Activated CD4-positive, alpha-beta memory T cell treated with anti-CD3 and anti-CD28 coated beads for 36 hours (primary cell): Measurements from ENCODE around the gene KRTAP10-5. TPM values are rescaled to one million over a fixed set of nuclear protein-coding genes. Genes with fewer than 3 reads are reported as not detected.
"Not testable (repeated sequence)": the region's sequence is repeated elsewhere in the genome, so short reads cannot be mapped to it uniquely, and the experiment has no call there.

Experiments
- CTCF ChIA-PET: fragments of 350-600 bp; sonication (Branson Sonifier 250); formaldehyde crosslinking; loops from one replicate; lab custom pipeline; 2021; ENCODE audit warnings: antibody characterized with exemption, inconsistent platforms; lab: Charles Lee
- POLR2A ChIA-PET: fragments of 350-600 bp; sonication (Branson Sonifier 250); formaldehyde crosslinking; loops from one replicate; lab custom pipeline; 2021; ENCODE audit warnings: antibody characterized with exemption; lab: Charles Lee
- DNase-seq: peaks from one replicate; pipeline ENCODE4 v3.0.0-alpha.2; 2020
- H3K27ac Mint-ChIP-seq: one replicate; pipeline ENCODE4 v1.8.0; 2021; ENCODE audit warnings: mixed read lengths
- H3K27me3 Mint-ChIP-seq: one replicate; pipeline ENCODE4 v1.8.0; 2021; ENCODE audit warnings: mixed read lengths
- H3K36me3 Mint-ChIP-seq: one replicate; pipeline ENCODE4 v1.8.0; 2021; ENCODE audit warnings: mixed read lengths
- H3K4me1 Mint-ChIP-seq: one replicate; pipeline ENCODE4 v1.8.0; 2021; ENCODE audit warnings: low read depth, mixed read lengths
- H3K4me3 Mint-ChIP-seq: one replicate; pipeline ENCODE4 v1.8.0; 2021; ENCODE audit warnings: mild to moderate bottlenecking, mixed read lengths
- H3K9me3 Mint-ChIP-seq: one replicate; pipeline ENCODE4 v1.8.0; 2021; ENCODE audit warnings: mixed read lengths
- intact Hi-C: fragments of 100-400 bp; cut with micrococcal nuclease; formaldehyde crosslinking; loops from one replicate; pipeline ENCODE4 v1.15.1; 2023
- total RNA-seq, 2 experiments: library from RNA; stranded (reverse); gene quantifications; one replicate each; pipeline ENCODE4 v1.2.3, GENCODE V29; 2021

Gene KRTAP10-5
- total RNA-seq: not detected

DNA sequence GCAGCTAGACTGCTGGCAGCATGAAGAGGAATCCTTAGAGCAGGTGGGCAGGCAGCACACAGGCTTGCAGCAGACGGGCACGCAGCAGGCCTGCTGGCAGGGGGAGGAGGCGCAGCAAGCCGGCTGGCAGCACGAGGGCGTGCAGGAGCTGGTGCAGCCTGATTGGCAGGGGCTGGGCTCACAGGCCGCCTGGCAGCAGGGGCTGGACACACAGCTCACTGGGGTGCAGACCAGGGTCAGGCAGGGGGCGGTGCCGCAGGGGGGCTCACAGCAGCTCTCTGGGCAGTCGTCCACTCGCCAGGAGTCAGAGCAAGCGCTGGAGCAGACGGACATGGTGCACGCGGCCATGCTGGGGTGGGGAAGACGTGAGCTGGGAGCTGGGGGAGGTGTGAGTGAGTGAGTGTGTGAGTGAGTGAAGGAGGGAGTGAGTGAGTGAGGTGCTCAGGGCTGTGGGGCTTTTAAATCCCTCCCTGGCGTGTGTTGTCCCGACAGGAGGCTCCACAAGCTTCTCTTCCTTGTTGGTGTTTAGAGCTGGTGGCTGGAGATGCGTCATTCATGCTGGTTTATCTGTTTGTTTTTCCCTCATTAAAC lies at the start of gene KRTAP10-5:
Gene KRTAP10-5 (minus strand): TSS at position 374 of the 591 bp plus-strand sequence. CDS start 26 bp downstream, at position 348.
- H3K4me3 Mint-ChIP-seq, H3K36me3 Mint-ChIP-seq, H3K27me3 Mint-ChIP-seq, POLR2A ChIA-PET, DNase-seq, H3K27ac Mint-ChIP-seq: not testable (repeated sequence)
- CTCF ChIA-PET: interaction anchor here (1.2 kb wide), 1 partner anchor 213 kb away, joined by 3 read pairs; no protein-coding TSS in a partner anchor
- H3K9me3 Mint-ChIP-seq: peaks cover 33% of the 10 kb centered on the region
- intact Hi-C loops: loop anchor here (10.0 kb wide), 1 partner anchor 74 kb away; the partner anchor contains the start of genes KRTAP12-3 and KRTAP12-4
- H3K4me1 Mint-ChIP-seq: peaks cover 15% of the 10 kb centered on the region

- H3K4me3 Mint-ChIP-seq: no peak overlapping the region
- DNase-seq: no peak
- peaks cover 17% of the 10 kb centered on the region for H3K36me3 Mint-ChIP-seq
- peaks cover 46% of the 10 kb centered on the region for H3K9me3 Mint-ChIP-seq
- CTCF ChIA-PET: no interaction called here
- intact Hi-C loops: no loop called here
- POLR2A ChIA-PET: no interaction called here
- H3K27me3 Mint-ChIP-seq: no peaks in the 10 kb centered on the region
- H3K27ac Mint-ChIP-seq: no peak overlapping the region
- peaks cover 18% of the 10 kb centered on the region for H3K4me1 Mint-ChIP-seq
Measured at GRCh38 chr21:44628707-44629391, 48.4 kb upstream of the KRTAP10-5 start.

DNA sequence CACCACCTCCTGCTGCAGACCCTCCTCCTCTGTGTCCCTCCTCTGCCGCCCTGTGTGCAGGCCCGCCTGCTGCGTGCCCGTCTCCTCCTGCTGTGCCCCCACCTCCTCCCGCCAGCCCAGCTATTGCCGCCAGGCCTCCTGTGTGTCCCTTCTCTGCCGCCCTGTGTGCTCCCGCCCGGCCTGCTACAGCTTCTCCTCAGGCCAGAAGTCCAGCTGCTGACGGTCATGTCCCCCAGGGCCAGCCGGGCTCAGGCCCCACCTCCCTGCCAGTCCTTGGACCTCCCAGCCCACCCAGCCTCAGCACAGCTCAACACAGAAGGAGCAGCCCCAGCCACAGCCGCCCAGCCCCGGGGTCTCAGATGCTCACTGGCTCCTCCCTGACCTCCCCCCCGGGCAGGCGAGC lies 47.4 kb upstream of the KRTAP10-5 start:
- H3K4me1 Mint-ChIP-seq: peaks cover 18% of the 10 kb centered on the region
- H3K9me3 Mint-ChIP-seq: peaks cover 47% of the 10 kb centered on the region
- CTCF ChIA-PET, H3K27ac Mint-ChIP-seq, H3K4me3 Mint-ChIP-seq, intact Hi-C loops, DNase-seq, POLR2A ChIA-PET, H3K27me3 Mint-ChIP-seq: not testable (repeated sequence)
- H3K36me3 Mint-ChIP-seq: peaks cover 21% of the 10 kb centered on the region

DNA sequence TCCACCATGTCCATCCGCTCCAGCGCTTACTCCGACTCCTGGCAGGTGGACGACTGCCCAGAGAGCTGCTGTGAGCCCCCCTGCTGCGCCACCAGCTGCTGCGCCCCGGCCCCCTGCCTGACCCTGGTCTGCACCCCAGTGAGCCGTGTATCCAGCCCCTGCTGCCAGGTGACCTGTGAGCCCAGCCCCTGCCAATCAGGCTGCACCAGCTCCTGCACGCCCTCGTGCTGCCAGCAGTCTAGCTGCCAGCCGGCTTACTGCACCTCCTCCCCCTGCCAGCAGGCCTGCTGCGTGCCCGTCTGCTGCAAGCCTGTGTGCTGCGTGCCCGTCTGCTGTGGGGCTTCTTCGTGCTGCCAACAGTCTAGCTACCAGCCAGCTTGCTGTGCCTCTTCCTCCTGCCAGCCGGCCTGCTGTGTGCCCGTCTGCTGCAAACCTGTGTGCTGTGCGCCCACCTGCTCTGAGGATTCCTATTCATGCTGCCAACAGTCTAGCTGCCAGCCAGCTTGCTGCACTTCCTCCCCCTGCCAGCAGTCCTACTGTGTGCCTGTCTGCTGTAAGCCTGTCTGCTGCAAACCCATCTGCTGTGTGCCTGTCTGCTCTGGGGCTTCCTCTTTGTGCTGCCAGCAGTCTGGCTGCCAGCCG lies 46.9 kb upstream of the KRTAP10-5 start:
- H3K9me3 Mint-ChIP-seq: peaks cover 44% of the 10 kb centered on the region
- DNase-seq, POLR2A ChIA-PET, CTCF ChIA-PET, H3K27me3 Mint-ChIP-seq, intact Hi-C loops, H3K4me3 Mint-ChIP-seq, H3K27ac Mint-ChIP-seq: not testable (repeated sequence)
- peaks cover 21% of the 10 kb centered on the region for H3K36me3 Mint-ChIP-seq
- peaks cover 18% of the 10 kb centered on the region for H3K4me1 Mint-ChIP-seq

- DNase-seq: no peak
- Mint-ChIP-seq H3K4me1 (peaks cover 18% of the 10 kb centered on the region), H3K4me3 (no peak within 1 kb of the TSS), H3K9me3 (peaks cover 38% of the 10 kb centered on the region), H3K36me3 (peaks cover 16% of the 10 kb centered on the region), H3K27me3 (no peaks in the 10 kb centered on the region), H3K27ac (no peak within 1 kb of the TSS)
- ChIA-PET POLR2A (no interaction called here), CTCF (no interaction called here)
- intact Hi-C loops: no loop called here
Measured at GRCh38 chr21:44626673-44627143, 46.3 kb upstream of the KRTAP10-5 start, which contains the start of gene KRTAP10-9. Gene KRTAP10-9, plus strand, starts transcription at chr21:44627093. Its CDS starts 79 bp downstream, at chr21:44627172.

DNA sequence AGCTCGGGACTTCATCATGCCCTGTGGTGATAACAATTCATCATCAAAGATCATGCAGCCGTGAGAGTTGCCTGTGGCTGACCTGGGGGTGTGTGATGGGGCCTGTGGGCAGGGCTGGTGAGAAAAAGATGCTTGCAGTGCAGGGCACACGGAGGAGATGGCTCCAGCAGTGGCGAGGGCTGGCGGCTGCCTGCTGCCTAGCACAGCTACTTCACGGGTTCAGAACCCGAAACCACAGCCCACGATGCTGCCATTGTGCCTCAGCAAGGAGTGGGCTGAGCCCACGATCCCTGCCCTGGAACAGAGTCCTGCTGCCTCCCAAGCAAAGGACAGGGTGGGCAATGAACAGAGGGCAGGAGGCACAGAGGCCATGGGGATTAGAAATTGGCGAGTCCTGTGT lies 45.9 kb upstream of the KRTAP10-5 start:
- Mint-ChIP-seq H3K4me3 (no peak overlapping the region), H3K9me3 (peaks cover 34% of the 10 kb centered on the region), H3K27ac (no peak overlapping the region), H3K36me3 (peaks cover 15% of the 10 kb centered on the region), H3K4me1 (peaks cover 18% of the 10 kb centered on the region), H3K27me3 (no peaks in the 10 kb centered on the region)
- ChIA-PET POLR2A (no interaction called here), CTCF (no interaction called here)
- intact Hi-C loops: no loop called here
- DNase-seq: no peak

DNA sequence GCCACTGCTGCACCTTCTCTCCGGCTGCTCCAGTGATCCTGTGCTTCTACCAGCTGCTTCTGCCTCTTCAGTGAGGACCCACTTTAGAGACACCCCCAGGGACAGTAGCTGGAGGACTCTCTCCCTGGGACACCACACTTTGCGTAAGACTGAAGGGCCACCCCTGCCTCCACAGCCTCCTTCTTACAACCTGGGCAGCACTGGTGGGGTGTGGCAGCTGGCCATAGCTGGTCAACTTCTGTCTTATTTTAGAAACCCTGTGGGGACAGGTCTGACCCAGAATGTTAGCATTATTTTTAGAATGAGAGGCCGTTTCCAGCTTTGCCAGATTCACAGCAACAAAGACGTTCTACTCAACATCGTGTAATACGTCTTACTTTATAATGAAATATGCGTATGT lies 45.4 kb upstream of the KRTAP10-5 start:
- POLR2A ChIA-PET: no interaction called here
- CTCF ChIA-PET: no interaction called here
- no peaks in the 10 kb centered on the region for H3K27me3 Mint-ChIP-seq
- H3K27ac Mint-ChIP-seq: no peak overlapping the region
- peaks cover 18% of the 10 kb centered on the region for H3K4me1 Mint-ChIP-seq
- intact Hi-C loops: no loop called here
- no peak for DNase-seq
- H3K9me3 Mint-ChIP-seq: peaks cover 31% of the 10 kb centered on the region
- peaks cover 12% of the 10 kb centered on the region for H3K36me3 Mint-ChIP-seq
- no peak overlapping the region for H3K4me3 Mint-ChIP-seq

DNA sequence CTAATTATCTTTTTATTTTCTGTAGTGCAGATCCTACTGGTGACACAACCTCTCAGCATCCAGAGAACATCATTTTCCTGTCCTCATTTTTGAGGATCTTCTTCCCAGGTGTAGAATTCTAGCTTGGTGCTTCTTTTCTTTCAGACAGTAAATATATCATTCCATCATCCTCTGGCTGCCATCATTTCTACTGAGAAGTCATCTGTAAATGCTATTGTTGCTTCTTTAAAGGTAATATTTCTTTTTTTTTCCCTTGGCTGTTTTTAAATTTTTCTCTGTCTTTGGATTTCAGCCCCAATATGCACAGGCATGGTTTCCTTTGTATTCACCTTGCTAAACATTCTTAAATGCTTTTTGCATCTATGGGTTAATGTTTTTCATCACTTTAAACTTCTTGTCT lies 43.2 kb upstream of the KRTAP10-5 start:
- ChIA-PET CTCF (no interaction called here), POLR2A (no interaction called here)
- no peak for DNase-seq
- Mint-ChIP-seq H3K36me3 (peaks cover 29% of the 10 kb centered on the region), H3K4me1 (peaks cover 20% of the 10 kb centered on the region), H3K4me3 (no peak overlapping the region), H3K27ac (no peak overlapping the region), H3K9me3 (peaks cover 38% of the 10 kb centered on the region), H3K27me3 (no peaks in the 10 kb centered on the region)
- intact Hi-C loops: no loop called here

- Mint-ChIP-seq H3K27me3 (no peaks in the 10 kb centered on the region), H3K4me1 (peaks cover 38% of the 10 kb centered on the region), H3K9me3 (peaks cover 36% of the 10 kb centered on the region), H3K4me3 (no peak overlapping the region), H3K27ac (peak overlapping the region; percentile 92), H3K36me3 (peaks cover 29% of the 10 kb centered on the region)
- intact Hi-C loops: no loop called here
- ChIA-PET CTCF (interaction anchor here (1.6 kb wide), 1 partner anchor 174 kb away, joined by 9 read pairs; no protein-coding TSS in a partner anchor), POLR2A (no interaction called here)
- no peak for DNase-seq
Measured at GRCh38 chr21:44619886-44620285, 39.5 kb upstream of the KRTAP10-5 start.

- H3K27ac Mint-ChIP-seq: peak overlapping the region; percentile 92
- CTCF ChIA-PET: interaction anchor here (1.0 to 1.6 kb wide), 2 partner anchors 37 to 175 kb away, joined by 3 to 9 read pairs; no protein-coding TSS in a partner anchor
- H3K27me3 Mint-ChIP-seq: no peaks in the 10 kb centered on the region
- peak; percentile 70 for DNase-seq
- peaks cover 38% of the 10 kb centered on the region for H3K4me1 Mint-ChIP-seq
- peaks cover 26% of the 10 kb centered on the region for H3K9me3 Mint-ChIP-seq
- H3K4me3 Mint-ChIP-seq: peak overlapping the region; percentile 30
- intact Hi-C loops: no loop called here
- H3K36me3 Mint-ChIP-seq: peaks cover 25% of the 10 kb centered on the region
- POLR2A ChIA-PET: interaction anchor here (1.0 kb wide), 1 partner anchor 39 kb away, joined by 4 read pairs; the partner anchor contains the start of gene KRTAP12-3
Measured at GRCh38 chr21:44618909-44619308, 38.5 kb upstream of the KRTAP10-5 start.

DNA sequence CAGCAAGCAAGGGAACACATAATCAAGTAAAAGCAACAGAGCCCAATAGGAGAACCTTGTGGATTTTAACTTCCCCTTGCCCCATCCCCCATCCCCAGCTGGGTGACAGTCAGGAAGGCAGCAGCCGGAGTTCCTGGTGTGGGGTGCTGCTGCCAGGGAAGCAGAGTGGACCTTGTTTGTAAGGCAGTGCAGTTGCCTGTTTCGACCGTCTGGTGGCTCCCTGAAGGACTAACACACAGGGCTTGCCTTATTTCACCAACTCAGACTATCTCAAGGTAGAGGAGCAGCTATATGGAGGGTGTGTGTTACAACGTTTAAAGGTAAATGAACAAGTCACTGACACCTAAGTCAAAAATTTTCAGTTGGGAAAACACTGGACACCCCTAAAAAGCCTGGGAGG lies 38.1 kb upstream of the KRTAP10-5 start:
- peak; percentile 29 for DNase-seq
- peak overlapping the region; percentile 30 for H3K4me3 Mint-ChIP-seq
- H3K27me3 Mint-ChIP-seq: no peaks in the 10 kb centered on the region
- POLR2A ChIA-PET: interaction anchor here (1.0 kb wide), 1 partner anchor 39 kb away, joined by 4 read pairs; the partner anchor contains the start of gene KRTAP12-3
- peaks cover 38% of the 10 kb centered on the region for H3K4me1 Mint-ChIP-seq
- H3K27ac Mint-ChIP-seq: peak overlapping the region; percentile 92
- CTCF ChIA-PET: interaction anchor here (1.0 to 1.6 kb wide), 2 partner anchors 38 to 175 kb away, joined by 3 to 9 read pairs; no protein-coding TSS in a partner anchor
- H3K36me3 Mint-ChIP-seq: peaks cover 22% of the 10 kb centered on the region
- intact Hi-C loops: no loop called here
- peaks cover 22% of the 10 kb centered on the region for H3K9me3 Mint-ChIP-seq

- no peak for DNase-seq
- H3K36me3 Mint-ChIP-seq: peaks cover 20% of the 10 kb centered on the region
- no peak overlapping the region for H3K4me3 Mint-ChIP-seq
- H3K4me1 Mint-ChIP-seq: peaks cover 38% of the 10 kb centered on the region
- intact Hi-C loops: no loop called here
- ChIA-PET POLR2A (no interaction called here), CTCF (interaction anchor here (0.7 to 1.0 kb wide), 2 partner anchors 106 to 126 kb away, joined by 3 read pairs; no protein-coding TSS in a partner anchor)
- peaks cover 19% of the 10 kb centered on the region for H3K9me3 Mint-ChIP-seq
- H3K27me3 Mint-ChIP-seq: no peaks in the 10 kb centered on the region
- H3K27ac Mint-ChIP-seq: peak overlapping the region; percentile 33
Measured at GRCh38 chr21:44617071-44617501, 36.7 kb upstream of the KRTAP10-5 start.
